Smooth muscle cell (in vitro differentiated cells): ENCODE measurements around the gene SRRM4. TPM values are rescaled to one million over a fixed set of nuclear protein-coding genes. Genes with fewer than 3 reads are reported as not detected.

ENCODE experiments used
- DNase-seq: peaks from one replicate; lab custom pipeline; 2025; ENCODE audit not compliant: unreplicated experiment; lab: John Stamatoyannopoulos, UW
- H2AFZ ChIP-seq: fragments of 200-600 bp; sonication (generic); 2 replicates; pipeline ENCODE4 v1.6.0; 2016; ENCODE audit warnings: antibody characterized with exemption, low read depth, mild to moderate bottlenecking
- H3F3A ChIP-seq: fragments of 200-600 bp; sonication (generic); 2 replicates; pipeline ENCODE4 v1.6.0; 2017; ENCODE audit warnings: antibody characterized with exemption, low read depth
- H3K27ac ChIP-seq: fragments of 200-600 bp; sonication (generic); 2 replicates; pipeline ENCODE4 v1.5.1; 2016; ENCODE audit warnings: low read depth, mild to moderate bottlenecking
- H3K27me3 ChIP-seq: fragments of 200-600 bp; sonication (generic); 2 replicates; pipeline ENCODE4 v1.6.1; 2016; ENCODE audit warnings: low read depth, mild to moderate bottlenecking
- H3K36me3 ChIP-seq: fragments of 200-600 bp; sonication (generic); 2 replicates; pipeline ENCODE4 v1.5.1; 2016; ENCODE audit warnings: low read depth
- H3K4me1 ChIP-seq: fragments of 200-600 bp; sonication (generic); 2 replicates; pipeline ENCODE4 v1.5.1; 2016; ENCODE audit warnings: low read depth
- H3K4me2 ChIP-seq: fragments of 200-600 bp; sonication (generic); 2 replicates; pipeline ENCODE4 v1.6.0; 2016; ENCODE audit warnings: mild to moderate bottlenecking
- H3K4me3 ChIP-seq: fragments of 200-600 bp; sonication (generic); 2 replicates; pipeline ENCODE4 v1.5.1; 2016; ENCODE audit warnings: mild to moderate bottlenecking
- H3K79me2 ChIP-seq: fragments of 200-600 bp; sonication (generic); 2 replicates; pipeline ENCODE4 v1.6.0; 2016; ENCODE audit warnings: low read depth, mild to moderate bottlenecking
- H3K9ac ChIP-seq: fragments of 200-600 bp; sonication (generic); 2 replicates; pipeline ENCODE4 v1.6.0; 2016; ENCODE audit warnings: low read depth
- H3K9me3 ChIP-seq: fragments of 200-600 bp; sonication (generic); replicated peaks from 2 replicates; pipeline ENCODE4 v1.5.1; 2016; ENCODE audit warnings: low read depth
- H4K20me1 ChIP-seq: fragments of 200-600 bp; sonication (generic); 2 replicates; pipeline ENCODE4 v1.6.0; 2016; ENCODE audit warnings: low read depth
- CTCF ChIP-seq: fragments of 200-600 bp; sonication (generic); IDR thresholded peaks from 2 replicates; pipeline ENCODE4 v1.5.1; 2017; ENCODE audit warnings: borderline replicate concordance, mild to moderate bottlenecking, antibody characterized with exemption; ENCODE audit not compliant: insufficient read depth, poor library complexity, severe bottlenecking
- WGBS: methylation state at CpG from one replicate; pipeline ENCODE4 v1.1.7; 2016; ENCODE audit warnings: low lambda C conversion rate; 5-methylcytosine and 5-hydroxymethylcytosine counted together
- polyA plus RNA-seq: library from polyadenylated mRNA; unstranded; fragments of >200 nt; fragmentation: Nextera tagmentation; extraction: Ambion mirVana; gene quantifications from 2 replicates; pipeline ENCODE4 v1.2.1, GENCODE V29; 2016
- total RNA-seq: library from RNA; depleted of rRNA; stranded (reverse); fragments of >200 nt; gene quantifications from 2 replicates; pipeline ENCODE4 v1.2.3, GENCODE V29; 2014

Gene SRRM4
- total and polyA plus RNA-seq, 2 experiments from 2014 or later, result 0.04 TPM; not detected in 1

- 87% methylated on average over 2 of the region's 2 CpGs for WGBS
- Histone ChIP-seq H3K36me3 (no peaks in the 10 kb centered on the region), H3K4me1 (no peaks in the 10 kb centered on the region), H2AFZ (no peak overlapping the region), H3K9me3 (no peaks in the 10 kb centered on the region), H3K79me2 (no peaks in the 10 kb centered on the region), H3K9ac (no peak overlapping the region), H3K27me3 (no peaks in the 10 kb centered on the region), H3K4me2 (no peak overlapping the region), H3K4me3 (no peak overlapping the region), H4K20me1 (no peaks in the 10 kb centered on the region), H3F3A (no peaks in the 10 kb centered on the region), H3K27ac (no peak overlapping the region)
- DNase-seq, result no peak
- TF ChIP-seq CTCF, result no peak
These were observed 158.1 kb downstream of the SRRM4 start for GRCh38 chr12:119139448-119139847.

DNA sequence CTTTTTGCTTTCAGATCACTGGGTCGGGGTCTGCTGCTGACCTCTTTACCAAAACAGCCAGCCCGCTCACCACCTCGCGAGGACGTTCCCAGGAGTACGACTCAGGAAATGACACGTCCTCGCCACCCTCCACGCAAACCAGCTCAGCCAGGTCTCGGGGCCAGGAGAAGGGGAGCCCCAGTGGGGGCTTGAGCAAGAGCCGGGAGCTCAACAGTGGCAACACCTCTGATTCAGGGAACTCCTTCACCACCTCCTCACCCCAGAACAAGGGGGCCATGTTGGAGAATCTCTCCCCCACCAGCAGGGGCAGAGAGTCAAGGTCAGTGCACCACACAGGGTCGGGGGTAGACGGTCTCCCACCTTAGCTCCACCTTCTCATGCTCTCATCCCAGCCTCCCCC is 164.0 kb downstream of the SRRM4 start:
- H3K36me3 ChIP-seq, result no peaks in the 10 kb centered on the region
- H3K27ac ChIP-seq, result no peak overlapping the region
- H3K4me1 ChIP-seq, result peaks cover 5% of the 10 kb centered on the region
- H3F3A ChIP-seq, result no peaks in the 10 kb centered on the region
- no peak overlapping the region for H3K4me3 ChIP-seq
- no peak for TF ChIP-seq CTCF
- no peak for DNase-seq
- H3K79me2 ChIP-seq, result no peaks in the 10 kb centered on the region
- no peaks in the 10 kb centered on the region for H3K9me3 ChIP-seq
- no peak overlapping the region for H3K9ac ChIP-seq
- WGBS, result 59% methylated on average over 13 of the region's 13 CpGs
- no peak overlapping the region for H3K4me2 ChIP-seq
- H2AFZ ChIP-seq, result no peak overlapping the region
- no peaks in the 10 kb centered on the region for H3K27me3 ChIP-seq
- H4K20me1 ChIP-seq, result no peaks in the 10 kb centered on the region

DNA sequence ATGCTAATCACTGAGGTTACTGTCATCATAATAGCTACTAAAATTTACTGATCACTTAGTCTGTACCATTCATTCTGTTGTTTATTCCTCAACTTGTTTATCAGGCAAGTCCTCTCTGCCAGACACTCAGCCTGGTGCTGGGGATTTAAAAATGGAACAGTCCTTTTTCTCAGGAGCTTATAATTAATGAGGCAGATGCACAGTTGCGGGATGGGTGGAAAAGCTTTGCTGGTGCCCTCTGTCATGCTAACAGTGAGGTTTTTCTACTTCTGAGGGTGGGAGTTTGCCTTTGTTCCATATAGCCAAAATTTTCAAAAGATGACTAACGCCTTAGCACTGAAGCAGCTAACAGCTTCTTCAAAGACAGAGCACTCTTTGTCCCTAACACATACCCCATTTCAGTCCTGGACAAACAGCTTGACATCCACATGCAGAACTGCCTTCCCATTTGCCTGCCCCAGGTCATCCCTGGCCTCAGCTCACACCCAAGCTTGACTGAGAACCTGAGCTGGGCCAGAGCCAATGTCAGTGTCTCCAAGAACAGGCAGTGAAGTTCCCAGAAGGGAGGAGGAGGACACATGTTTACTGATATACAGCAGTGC is 166.6 kb downstream of the SRRM4 start:
- Histone ChIP-seq H3K4me1 (peaks cover 5% of the 10 kb centered on the region), H3K9ac (no peak overlapping the region), H3F3A (no peaks in the 10 kb centered on the region), H3K36me3 (no peaks in the 10 kb centered on the region), H4K20me1 (no peaks in the 10 kb centered on the region), H3K79me2 (no peaks in the 10 kb centered on the region), H3K27me3 (no peaks in the 10 kb centered on the region), H3K4me3 (no peak overlapping the region), H3K9me3 (no peaks in the 10 kb centered on the region), H3K4me2 (no peak overlapping the region), H3K27ac (no peak overlapping the region), H2AFZ (no peak overlapping the region)
- no peak for DNase-seq
- no peak for TF ChIP-seq CTCF
- 47% methylated on average over 2 of the region's 2 CpGs for WGBS

GRCh38 chr12:119149270-119149669 is 167.9 kb downstream of the SRRM4 start:
- Histone ChIP-seq H3K27ac (no peak overlapping the region), H2AFZ (no peak overlapping the region), H4K20me1 (no peaks in the 10 kb centered on the region), H3K79me2 (no peaks in the 10 kb centered on the region), H3K9ac (no peak overlapping the region), H3K27me3 (no peaks in the 10 kb centered on the region), H3K36me3 (no peaks in the 10 kb centered on the region), H3K4me2 (no peak overlapping the region), H3K4me1 (peaks cover 8% of the 10 kb centered on the region), H3K4me3 (no peak overlapping the region), H3K9me3 (no peaks in the 10 kb centered on the region), H3F3A (no peaks in the 10 kb centered on the region)
- no peak for TF ChIP-seq CTCF
- 95% methylated on average over 7 of the region's 7 CpGs for WGBS
- no peak for DNase-seq
